Panc1 (cell line): Measurements from ENCODE around the gene TRANK1. TPM values are rescaled to one million over a fixed set of nuclear protein-coding genes. Genes with fewer than 3 reads are reported as not detected.

Source experiments
- ATAC-seq: fragments of 200-7000 bp; cut with Tn5 transposase; 2 replicates; pipeline ENCODE4 v1.9.1; 2020; ENCODE audit warnings: mild to moderate bottlenecking, moderate library complexity
- BruUV-seq: library from RNA; stranded (reverse); fragments of 400-500 nt; replicated peaks from 2 replicates; lab custom pipeline; 2021; lab: Mats Ljungman, UMichigan
- CTCF ChIA-PET: fragments of 300-600 bp; sonication (Branson Sonifier 250); formaldehyde crosslinking; loops from one replicate; lab custom pipeline; 2022; ENCODE audit warnings: antibody characterized with exemption; lab: Charles Lee
- POLR2A ChIA-PET: fragments of 300-600 bp; sonication (Branson Sonifier 250); formaldehyde crosslinking; loops from one replicate; lab custom pipeline; 2022; ENCODE audit warnings: antibody characterized with exemption; lab: Charles Lee
- DNase-seq: peaks from one replicate; pipeline ENCODE4 v3.0.0-alpha.2; 2010; ENCODE audit warnings: low read depth, low spot score
- H3K27ac ChIP-seq: 2 replicates; pipeline ENCODE4 v1.5.1; 2011; ENCODE audit warnings: mild to moderate bottlenecking, low read length, inconsistent platforms
- H3K27me3 ChIP-seq: fragments of 200-500 bp; sonication (Bioruptor generic); 2 replicates; pipeline ENCODE4 v1.6.0; 2014; ENCODE audit warnings: low read length, inconsistent platforms; ENCODE audit not compliant: control insufficient read depth, insufficient read depth
- H3K36me3 ChIP-seq: fragments of 200-500 bp; sonication (Bioruptor generic); 2 replicates; pipeline ENCODE4 v1.5.1; 2014; ENCODE audit warnings: inconsistent platforms, mild to moderate bottlenecking, low read length, moderate library complexity; ENCODE audit not compliant: control insufficient read depth, insufficient read depth
- H3K4me1 ChIP-seq: 2 replicates; pipeline ENCODE4 v1.5.1; 2011; ENCODE audit warnings: inconsistent platforms, mild to moderate bottlenecking, low read length, moderate library complexity; ENCODE audit not compliant: control insufficient read depth, insufficient read depth
- H3K4me3 ChIP-seq, 2 experiments: 2 replicates each; pipeline ENCODE4 v1.5.1; 2011 to 2012; ENCODE audit warnings: low read depth in 2 of 2, low read length in 2 of 2, mild to moderate bottlenecking in 2 of 2, inconsistent platforms in 1 of 2, moderate library complexity in 1 of 2
- H3K9me3 ChIP-seq: fragments of 200-500 bp; sonication (Bioruptor generic); 2 replicates; pipeline ENCODE4 v1.5.1; 2014; ENCODE audit warnings: low read depth, mild to moderate bottlenecking, inconsistent platforms, low read length, moderate library complexity; ENCODE audit not compliant: control insufficient read depth, insufficient read depth
- POLR2AphosphoS5 ChIP-seq: IDR thresholded peaks from 2 replicates; pipeline ENCODE4 v1.6.1; 2012; ENCODE audit warnings: mild to moderate bottlenecking, low read depth, low read length, moderate library complexity
- SIN3A ChIP-seq: IDR thresholded peaks from 2 replicates; pipeline ENCODE4 v1.6.1; 2012; ENCODE audit warnings: low read depth, mild to moderate bottlenecking, low read length, moderate library complexity, borderline replicate concordance; ENCODE audit not compliant: insufficient read depth
- TCF7L2 ChIP-seq: IDR thresholded peaks from 2 replicates; pipeline ENCODE4 v1.6.1; 2011; ENCODE audit warnings: mild to moderate bottlenecking, low read depth, low read length, inconsistent platforms
- in situ Hi-C: cut with HindIII; loops from 2 replicates; pipeline ENCODE4 v1.10.0; 2016; ENCODE audit warnings: low sequenced_read_pairs, low pct_unique_long_range_greater_than_20kb
- intact Hi-C: fragments of 100-400 bp; cut with micrococcal nuclease; formaldehyde crosslinking; loops from one replicate; pipeline ENCODE4 v1.10.0; 2022; ENCODE audit not compliant: unreplicated experiment
- total RNA-seq: library from RNA; stranded (reverse); gene quantifications from one replicate; pipeline ENCODE4 v1.2.1, GENCODE V29; 2021; ENCODE audit not compliant: unreplicated experiment
- TF ChIP-seq, protein P1 (sequence below), 2 experiments: IDR thresholded peaks; 2 replicates each; pipeline ENCODE4 v1.6.1; 2011 to 2012; ENCODE audit warnings: low read depth in 2 of 2, control low read depth in 1 of 2, low read length in 1 of 2, mild to moderate bottlenecking in 1 of 2, moderate library complexity in 1 of 2; ENCODE audit not compliant: insufficient read depth in 1 of 2
- TF ChIP-seq, protein P2 (sequence below): fragments of 450-650 bp; IDR thresholded peaks from 2 replicates; pipeline ENCODE4 v1.5.1; 2017; ENCODE audit warnings: mild to moderate bottlenecking

Gene TRANK1
- total RNA-seq, 1 experiment from 2014 or later, result 3.2 TPM

- intact Hi-C loops (loop anchor here (5.0 kb wide), 1 partner anchor 56 kb away; no protein-coding TSS in a partner anchor), in situ Hi-C loops (no loop called here)
- DNase-seq (no peak), ATAC-seq (no peak)
- ChIA-PET CTCF (no interaction called here), POLR2A (no interaction called here)
- Histone ChIP-seq H3K4me3 (no peak overlapping the region), H3K9me3 (no peaks in the 10 kb centered on the region), H3K27me3 (no peaks in the 10 kb centered on the region), H3K4me1 (no peaks in the 10 kb centered on the region), H3K36me3 (no peaks in the 10 kb centered on the region), H3K27ac (no peak overlapping the region)
- BruUV-seq, result no TSS peak
- TF ChIP-seq TCF7L2 (no peak), POLR2AphosphoS5 (no peak)
- TF ChIP-seq, protein P1, sequence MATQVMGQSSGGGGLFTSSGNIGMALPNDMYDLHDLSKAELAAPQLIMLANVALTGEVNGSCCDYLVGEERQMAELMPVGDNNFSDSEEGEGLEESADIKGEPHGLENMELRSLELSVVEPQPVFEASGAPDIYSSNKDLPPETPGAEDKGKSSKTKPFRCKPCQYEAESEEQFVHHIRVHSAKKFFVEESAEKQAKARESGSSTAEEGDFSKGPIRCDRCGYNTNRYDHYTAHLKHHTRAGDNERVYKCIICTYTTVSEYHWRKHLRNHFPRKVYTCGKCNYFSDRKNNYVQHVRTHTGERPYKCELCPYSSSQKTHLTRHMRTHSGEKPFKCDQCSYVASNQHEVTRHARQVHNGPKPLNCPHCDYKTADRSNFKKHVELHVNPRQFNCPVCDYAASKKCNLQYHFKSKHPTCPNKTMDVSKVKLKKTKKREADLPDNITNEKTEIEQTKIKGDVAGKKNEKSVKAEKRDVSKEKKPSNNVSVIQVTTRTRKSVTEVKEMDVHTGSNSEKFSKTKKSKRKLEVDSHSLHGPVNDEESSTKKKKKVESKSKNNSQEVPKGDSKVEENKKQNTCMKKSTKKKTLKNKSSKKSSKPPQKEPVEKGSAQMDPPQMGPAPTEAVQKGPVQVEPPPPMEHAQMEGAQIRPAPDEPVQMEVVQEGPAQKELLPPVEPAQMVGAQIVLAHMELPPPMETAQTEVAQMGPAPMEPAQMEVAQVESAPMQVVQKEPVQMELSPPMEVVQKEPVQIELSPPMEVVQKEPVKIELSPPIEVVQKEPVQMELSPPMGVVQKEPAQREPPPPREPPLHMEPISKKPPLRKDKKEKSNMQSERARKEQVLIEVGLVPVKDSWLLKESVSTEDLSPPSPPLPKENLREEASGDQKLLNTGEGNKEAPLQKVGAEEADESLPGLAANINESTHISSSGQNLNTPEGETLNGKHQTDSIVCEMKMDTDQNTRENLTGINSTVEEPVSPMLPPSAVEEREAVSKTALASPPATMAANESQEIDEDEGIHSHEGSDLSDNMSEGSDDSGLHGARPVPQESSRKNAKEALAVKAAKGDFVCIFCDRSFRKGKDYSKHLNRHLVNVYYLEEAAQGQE (IDR thresholded peaks at IDR 0.05; ENCODE audit: insufficient read depth in 1 of 2, low read depth in 2 of 2, low read length in 1 of 2), result no peak
- TF ChIP-seq, protein P2, sequence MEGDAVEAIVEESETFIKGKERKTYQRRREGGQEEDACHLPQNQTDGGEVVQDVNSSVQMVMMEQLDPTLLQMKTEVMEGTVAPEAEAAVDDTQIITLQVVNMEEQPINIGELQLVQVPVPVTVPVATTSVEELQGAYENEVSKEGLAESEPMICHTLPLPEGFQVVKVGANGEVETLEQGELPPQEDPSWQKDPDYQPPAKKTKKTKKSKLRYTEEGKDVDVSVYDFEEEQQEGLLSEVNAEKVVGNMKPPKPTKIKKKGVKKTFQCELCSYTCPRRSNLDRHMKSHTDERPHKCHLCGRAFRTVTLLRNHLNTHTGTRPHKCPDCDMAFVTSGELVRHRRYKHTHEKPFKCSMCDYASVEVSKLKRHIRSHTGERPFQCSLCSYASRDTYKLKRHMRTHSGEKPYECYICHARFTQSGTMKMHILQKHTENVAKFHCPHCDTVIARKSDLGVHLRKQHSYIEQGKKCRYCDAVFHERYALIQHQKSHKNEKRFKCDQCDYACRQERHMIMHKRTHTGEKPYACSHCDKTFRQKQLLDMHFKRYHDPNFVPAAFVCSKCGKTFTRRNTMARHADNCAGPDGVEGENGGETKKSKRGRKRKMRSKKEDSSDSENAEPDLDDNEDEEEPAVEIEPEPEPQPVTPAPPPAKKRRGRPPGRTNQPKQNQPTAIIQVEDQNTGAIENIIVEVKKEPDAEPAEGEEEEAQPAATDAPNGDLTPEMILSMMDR, result no peak
Observed at GRCh38 chr3:36901588-36901987, 43.3 kb downstream of the TRANK1 start.

DNA sequence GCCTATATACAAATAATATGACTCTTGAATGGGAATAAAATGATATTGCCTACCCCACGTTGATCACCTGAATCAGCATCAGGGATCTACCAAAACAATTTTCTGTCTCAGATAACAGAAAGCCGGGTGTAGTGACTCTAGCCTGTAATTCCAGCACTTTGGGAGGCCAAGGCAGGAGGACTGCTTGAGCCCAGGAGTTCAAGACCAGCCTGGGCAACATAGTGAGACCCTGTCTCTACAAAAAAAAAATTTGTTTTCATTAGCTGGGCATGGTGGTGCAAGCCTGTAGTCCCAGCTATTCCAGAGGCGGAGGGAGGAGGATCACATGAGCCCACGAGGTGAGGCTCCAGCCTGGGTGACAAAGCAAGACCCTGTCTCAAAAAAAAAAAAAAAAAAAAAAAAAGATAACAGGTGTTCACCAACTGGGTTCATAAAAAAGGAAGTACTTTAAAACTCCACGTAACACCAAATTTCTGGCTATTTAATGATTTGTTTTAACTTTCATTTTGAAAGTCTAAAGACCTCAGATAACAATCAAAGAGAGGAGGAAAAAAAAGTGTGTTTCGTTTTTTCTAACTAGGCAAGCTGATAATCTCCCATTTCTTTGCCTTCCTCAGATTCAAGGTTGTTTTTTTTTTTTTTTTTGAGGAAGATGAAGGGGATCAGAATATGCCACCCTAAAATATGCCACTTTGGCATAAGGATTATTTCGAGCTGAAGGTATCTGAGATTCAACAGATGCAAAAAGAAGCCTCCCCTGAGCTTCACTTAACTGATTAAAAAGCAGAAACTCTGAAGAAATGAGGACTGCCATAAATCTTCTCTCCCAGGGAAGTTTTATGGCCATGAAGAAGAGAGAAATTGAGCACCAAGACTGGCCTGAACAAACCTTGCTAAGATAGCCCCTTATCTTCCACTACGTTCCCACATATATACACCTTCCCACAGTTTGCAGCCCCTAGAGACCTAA, 44.1 kb downstream of the TRANK1 start:
- Histone ChIP-seq H3K4me3 (no peak overlapping the region), H3K9me3 (no peaks in the 10 kb centered on the region), H3K27ac (no peak overlapping the region), H3K36me3 (no peaks in the 10 kb centered on the region), H3K4me1 (no peaks in the 10 kb centered on the region), H3K27me3 (no peaks in the 10 kb centered on the region)
- no peak for ATAC-seq
- in situ Hi-C loops, result no loop called here
- intact Hi-C loops, result loop anchor here (5.0 kb wide), 1 partner anchor 57 kb away; no protein-coding TSS in a partner anchor
- ChIA-PET CTCF (no interaction called here), POLR2A (no interaction called here)
- TF ChIP-seq SIN3A (no peak), POLR2AphosphoS5 (no peak), TCF7L2 (no peak)
- TF ChIP-seq, protein P2, result no peak
- TF ChIP-seq, protein P1 (IDR thresholded peaks at IDR 0.05; ENCODE audit: insufficient read depth in 1 of 2, low read depth in 2 of 2, low read length in 1 of 2), result no peak
- BruUV-seq, result no TSS peak
- no peak for DNase-seq
